Measurements from ENCODE around the gene ZNF644. TPM values are rescaled to one million over a fixed set of nuclear protein-coding genes. Genes with fewer than 3 reads are reported as not detected.
A peak's percentile ranks its signal among the peaks of the same experiment; 100 is the strongest.

ZNF644 gene
- total RNA-seq, 1 donor, result 58.8 TPM

GRCh38 chr1:90973897-90974798 is 47.7 kb downstream of the ZNF644 start:
- DNase-seq (ENCODE audit: low read depth), result peak; percentile 66
- TF ChIP-seq CTCF (IDR thresholded peaks at IDR 0.05; ENCODE audit: insufficient read depth, low read length), result no peak
- no peak overlapping the region for H3K4me3 ChIP-seq (ENCODE audit: low read depth, low read length)

- no peak for DNase-seq (ENCODE audit: low read depth)
- no peak for TF ChIP-seq CTCF (IDR thresholded peaks at IDR 0.05; ENCODE audit: insufficient read depth, low read length)
- H3K4me3 ChIP-seq (ENCODE audit: low read depth, low read length), result no peak overlapping the region
Measured at GRCh38 chr1:90970208-90970607, 51.6 kb downstream of the ZNF644 start.

- no peak for TF ChIP-seq CTCF (IDR thresholded peaks at IDR 0.05; ENCODE audit: insufficient read depth, low read length)
- DNase-seq (ENCODE audit: low read depth), result no peak
- no peak overlapping the region for H3K4me3 ChIP-seq (ENCODE audit: low read depth, low read length)
Measured at GRCh38 chr1:90969241-90969640, 52.6 kb downstream of the ZNF644 start.

GRCh38 chr1:90964444-90965035 is 57.3 kb downstream of the ZNF644 start:
- DNase-seq (ENCODE audit: low read depth), result peak; percentile 41
- peak; percentile 35 for TF ChIP-seq CTCF (IDR thresholded peaks at IDR 0.05; ENCODE audit: insufficient read depth, low read length)
- no peak overlapping the region for H3K4me3 ChIP-seq (ENCODE audit: low read depth, low read length)

GRCh38 chr1:90963651-90964050 is 58.2 kb downstream of the ZNF644 start:
- no peak overlapping the region for H3K4me3 ChIP-seq (ENCODE audit: low read depth, low read length)
- DNase-seq (ENCODE audit: low read depth), result no peak
- TF ChIP-seq CTCF (IDR thresholded peaks at IDR 0.05; ENCODE audit: insufficient read depth, low read length), result no peak

GRCh38 chr1:90963236-90963635 is 58.6 kb downstream of the ZNF644 start:
- no peak for TF ChIP-seq CTCF (IDR thresholded peaks at IDR 0.05; ENCODE audit: insufficient read depth, low read length)
- no peak for DNase-seq (ENCODE audit: low read depth)
- no peak overlapping the region for H3K4me3 ChIP-seq (ENCODE audit: low read depth, low read length)

All from fibroblast of the aortic adventitia (primary cell).